NCI-H1694 (cell line): ENCODE results near the gene ASTN2.

Experiments used
- DNase-seq: peaks from one replicate; lab custom pipeline; 2025; lab: John Stamatoyannopoulos, UW

The ASTN2 gene

GRCh38 chr9:117414906-117415331 is at the start of gene ASTN2:
ASTN2 (minus strand) TSS chr9:117415057; CDS start chr9:117414938, 119 bp downstream.
- no peak for DNase-seq

GRCh38 chr9:117462861-117463260 is 48.0 kb upstream of the ASTN2 start:
- peak; percentile 29 for DNase-seq

GRCh38 chr9:117461386-117461785 is 46.5 kb upstream of the ASTN2 start:
- no peak for DNase-seq

GRCh38 chr9:117460743-117461142 is 45.9 kb upstream of the ASTN2 start:
- DNase-seq = no peak

- DNase-seq = no peak
Measured at GRCh38 chr9:117459913-117460312, 45.1 kb upstream of the ASTN2 start.

- DNase-seq = peak; percentile 71
Measured at GRCh38 chr9:117458066-117458465, 43.2 kb upstream of the ASTN2 start.

- DNase-seq = no peak
Measured at GRCh38 chr9:117454711-117455110, 39.9 kb upstream of the ASTN2 start.

GRCh38 chr9:117453737-117454136 is 38.9 kb upstream of the ASTN2 start:
- no peak for DNase-seq

GRCh38 chr9:117451311-117451710 is 36.5 kb upstream of the ASTN2 start:
- no peak for DNase-seq

GRCh38 chr9:117448066-117448465 is 33.2 kb upstream of the ASTN2 start:
- DNase-seq = peak; percentile 52

GRCh38 chr9:117445631-117446030 is 30.8 kb upstream of the ASTN2 start:
- no peak for DNase-seq

- DNase-seq = peak; percentile 26
Measured at GRCh38 chr9:117444501-117444900, 29.6 kb upstream of the ASTN2 start.

- no peak for DNase-seq
Measured at GRCh38 chr9:117437283-117437682, 22.4 kb upstream of the ASTN2 start.

GRCh38 chr9:117435630-117436261 is 20.9 kb upstream of the ASTN2 start:
- no peak for DNase-seq

- DNase-seq = no peak
Measured at GRCh38 chr9:117434566-117434965, 19.7 kb upstream of the ASTN2 start.

- DNase-seq = no peak
Measured at GRCh38 chr9:117430813-117431212, 16.0 kb upstream of the ASTN2 start.

GRCh38 chr9:117427357-117427913 is 12.6 kb upstream of the ASTN2 start:
- no peak for DNase-seq

GRCh38 chr9:117425566-117425965 is 10.7 kb upstream of the ASTN2 start:
- no peak for DNase-seq

- no peak for DNase-seq
Measured at GRCh38 chr9:117424291-117424690, 9.4 kb upstream of the ASTN2 start.

- no peak for DNase-seq
Measured at GRCh38 chr9:117418111-117418510, 3.3 kb upstream of the ASTN2 start.

- DNase-seq = no peak
Measured at GRCh38 chr9:117416856-117417255, 2.0 kb upstream of the ASTN2 start.

- no peak for DNase-seq
Measured at GRCh38 chr9:117415358-117415914, 579 bp upstream of the ASTN2 start.

- DNase-seq = no peak
Measured at GRCh38 chr9:117414220-117414905, 494 bp downstream of the ASTN2 start.
